DOHH2 (cell line): ENCODE data around the gene DEAF1.

ENCODE experiments used
- H3F3A ChIP-seq: fragments of 200-600 bp; sonication (generic), shearing (Covaris generic); 2 replicates; pipeline ENCODE4 v1.6.0; 2016; ENCODE audit warnings: antibody characterized with exemption, mild to moderate bottlenecking; ENCODE audit not compliant: control insufficient read depth, insufficient read depth
- H3K27ac ChIP-seq: fragments of 200-600 bp; sonication (generic); 2 replicates; pipeline ENCODE4 v1.5.1; 2014; ENCODE audit warnings: low read depth, mild to moderate bottlenecking, low read length, moderate library complexity
- H3K27me3 ChIP-seq: fragments of 200-600 bp; sonication (generic); 2 replicates; pipeline ENCODE4 v1.6.1; 2014; ENCODE audit warnings: mild to moderate bottlenecking, low read length, mixed read lengths; ENCODE audit not compliant: control insufficient read depth
- H3K36me3 ChIP-seq: fragments of 200-600 bp; sonication (generic); 2 replicates; pipeline ENCODE4 v1.6.1; 2014; ENCODE audit warnings: mild to moderate bottlenecking, low read length, moderate library complexity, mixed read lengths; ENCODE audit not compliant: control insufficient read depth
- H3K4me1 ChIP-seq: fragments of 200-600 bp; sonication (generic); 2 replicates; pipeline ENCODE4 v1.6.1; 2014; ENCODE audit warnings: mild to moderate bottlenecking, low read length, mixed read lengths; ENCODE audit not compliant: control insufficient read depth
- H3K4me2 ChIP-seq: fragments of 200-600 bp; sonication (generic); 2 replicates; pipeline ENCODE4 v1.6.0; 2014; ENCODE audit warnings: mild to moderate bottlenecking, low read length, moderate library complexity
- H3K4me3 ChIP-seq: fragments of 200-600 bp; sonication (generic); 2 replicates; pipeline ENCODE4 v1.5.1; 2014; ENCODE audit warnings: mild to moderate bottlenecking, low read length, mixed read lengths
- H3K79me2 ChIP-seq: fragments of 200-600 bp; sonication (generic); 2 replicates; pipeline ENCODE4 v1.6.1; 2014; ENCODE audit warnings: mild to moderate bottlenecking, low read length, mixed read lengths; ENCODE audit not compliant: control insufficient read depth
- H3K9me2 ChIP-seq: fragments of 200-600 bp; sonication (generic); replicated peaks from 2 replicates; pipeline ENCODE4 v1.6.1; 2014; ENCODE audit warnings: mild to moderate bottlenecking, low read length, mixed read lengths; ENCODE audit not compliant: control insufficient read depth
- H3K9me3 ChIP-seq: fragments of 200-600 bp; sonication (generic); 2 replicates; pipeline ENCODE4 v1.6.1; 2014; ENCODE audit warnings: antibody characterized with exemption, low read length, mixed read lengths; ENCODE audit not compliant: control insufficient read depth, insufficient read depth
- H4K20me1 ChIP-seq: fragments of 200-600 bp; sonication (generic); 2 replicates; pipeline ENCODE4 v1.6.0; 2014; ENCODE audit warnings: low read depth, mild to moderate bottlenecking, antibody characterized with exemption, low read length, moderate library complexity; ENCODE audit not compliant: control insufficient read depth, insufficient read depth
- CTCF ChIP-seq: fragments of 200-600 bp; sonication (generic); IDR thresholded peaks from one replicate; pipeline ENCODE4 v1.5.1; 2014; ENCODE audit warnings: antibody characterized with exemption, mild to moderate bottlenecking, low read depth, low read length; ENCODE audit not compliant: poor library complexity, severe bottlenecking
- EZH2phosphoT487 ChIP-seq: fragments of 200-600 bp; sonication (generic); IDR thresholded peaks from 2 replicates; pipeline ENCODE4 v1.6.1; 2017; ENCODE audit warnings: borderline replicate concordance, mild to moderate bottlenecking, antibody characterized with exemption, low read length, moderate library complexity, mixed read lengths

DEAF1 gene

DNA sequence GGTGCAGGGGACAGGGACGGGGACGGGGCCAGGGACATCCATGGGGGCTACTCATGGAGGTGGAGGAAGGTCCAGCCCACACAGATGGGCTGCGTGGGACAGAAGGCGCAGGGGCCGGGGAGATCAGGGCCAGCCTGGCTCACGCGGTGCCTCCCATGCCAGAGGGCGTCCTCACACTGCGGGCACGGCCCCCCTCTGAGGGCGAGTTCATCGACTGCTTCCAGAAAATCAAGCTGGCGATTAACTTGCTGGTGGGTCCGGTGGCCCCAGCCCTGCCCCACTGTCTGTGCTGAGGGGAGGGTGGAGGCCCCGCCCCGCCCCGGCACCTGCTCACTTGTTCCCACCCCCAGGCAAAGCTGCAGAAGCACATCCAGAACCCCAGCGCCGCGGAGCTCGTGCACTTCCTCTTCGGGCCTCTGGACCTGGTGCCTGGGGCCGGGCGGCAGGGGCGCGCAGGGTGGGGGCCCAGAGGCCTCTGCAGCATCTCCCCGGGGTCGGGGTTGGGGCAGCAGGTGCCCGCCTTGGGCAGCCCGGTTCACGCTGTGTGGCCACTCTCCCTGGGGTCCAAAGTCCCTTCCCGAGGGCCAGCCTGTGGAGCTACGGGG lies 26.8 kb upstream of the DEAF1 start:
- H3K79me2 ChIP-seq, result no peaks in the 10 kb centered on the region
- H3K36me3 ChIP-seq, result no peaks in the 10 kb centered on the region
- H3K9me3 ChIP-seq, result no peaks in the 10 kb centered on the region
- peaks cover 4% of the 10 kb centered on the region; the same call in 1 of the 2 replicates for H3F3A ChIP-seq
- peaks cover 37% of the 10 kb centered on the region for H3K27me3 ChIP-seq
- no peak for TF ChIP-seq EZH2phosphoT487
- no peak for TF ChIP-seq CTCF
- peaks cover 42% of the 10 kb centered on the region for H3K4me1 ChIP-seq
- no peaks in the 10 kb centered on the region for H3K9me2 ChIP-seq
- peak overlapping the region; percentile 42 for H3K4me3 ChIP-seq
- peak overlapping the region; percentile 59 for H3K4me2 ChIP-seq
- no peak overlapping the region for H3K27ac ChIP-seq
- H4K20me1 ChIP-seq, result peaks cover 7% of the 10 kb centered on the region; the same call in 1 of the 2 replicates

- peak overlapping the region; percentile 42 for H3K4me3 ChIP-seq
- H3K4me2 ChIP-seq, result peak overlapping the region; percentile 59
- no peaks in the 10 kb centered on the region for H3K9me2 ChIP-seq
- no peaks in the 10 kb centered on the region for H3K36me3 ChIP-seq
- TF ChIP-seq CTCF (no peak), EZH2phosphoT487 (no peak)
- peaks cover 7% of the 10 kb centered on the region; the same call in 1 of the 2 replicates for H4K20me1 ChIP-seq
- peaks cover 4% of the 10 kb centered on the region; the same call in 1 of the 2 replicates for H3F3A ChIP-seq
- H3K27me3 ChIP-seq, result peaks cover 37% of the 10 kb centered on the region
- peaks cover 37% of the 10 kb centered on the region for H3K4me1 ChIP-seq
- H3K9me3 ChIP-seq, result no peaks in the 10 kb centered on the region
- no peak overlapping the region for H3K27ac ChIP-seq
- no peaks in the 10 kb centered on the region for H3K79me2 ChIP-seq
Observed at GRCh38 chr11:721247-721740, 26.3 kb upstream of the DEAF1 start.

- H3K4me3 ChIP-seq, result peak overlapping the region; percentile 42
- peaks cover 7% of the 10 kb centered on the region; the same call in 1 of the 2 replicates for H4K20me1 ChIP-seq
Observed at GRCh38 chr11:720642-721246, 25.7 kb upstream of the DEAF1 start.

More at GRCh38 chr11:720642-721246, 25.7 kb upstream of the DEAF1 start:
- Histone ChIP-seq H3K4me1 (peaks cover 32% of the 10 kb centered on the region), H3K36me3 (no peaks in the 10 kb centered on the region), H3K9me2 (no peaks in the 10 kb centered on the region), H3F3A (peaks cover 4% of the 10 kb centered on the region; the same call in 1 of the 2 replicates), H3K9me3 (no peaks in the 10 kb centered on the region), H3K79me2 (no peaks in the 10 kb centered on the region), H3K4me2 (peak overlapping the region; percentile 59), H3K27ac (no peak overlapping the region), H3K27me3 (peaks cover 34% of the 10 kb centered on the region)
- TF ChIP-seq CTCF (no peak), EZH2phosphoT487 (no peak)
